SK-N-MC (cell line): ENCODE results near the gene DNAJC15.

Experiments used
- EZH2 ChIP-seq: fragments of 200-600 bp; sonication (generic); IDR thresholded peaks from one replicate; pipeline ENCODE4 v1.6.1; 2017; ENCODE audit warnings: antibody characterized with exemption
- FOXP2 ChIP-seq: optimal IDR thresholded peaks from 2 replicates; pipeline ENCODE3; 2011; ENCODE audit warnings: mild to moderate bottlenecking, moderate library complexity; ENCODE audit not compliant: insufficient read depth; ENCODE audit errors: extremely low read length, control extremely low read depth
- POLR2AphosphoS5 ChIP-seq: IDR thresholded peaks from 2 replicates; pipeline ENCODE4 v1.6.1; 2012; ENCODE audit warnings: mild to moderate bottlenecking, low read depth, low read length, borderline replicate concordance

DNA sequence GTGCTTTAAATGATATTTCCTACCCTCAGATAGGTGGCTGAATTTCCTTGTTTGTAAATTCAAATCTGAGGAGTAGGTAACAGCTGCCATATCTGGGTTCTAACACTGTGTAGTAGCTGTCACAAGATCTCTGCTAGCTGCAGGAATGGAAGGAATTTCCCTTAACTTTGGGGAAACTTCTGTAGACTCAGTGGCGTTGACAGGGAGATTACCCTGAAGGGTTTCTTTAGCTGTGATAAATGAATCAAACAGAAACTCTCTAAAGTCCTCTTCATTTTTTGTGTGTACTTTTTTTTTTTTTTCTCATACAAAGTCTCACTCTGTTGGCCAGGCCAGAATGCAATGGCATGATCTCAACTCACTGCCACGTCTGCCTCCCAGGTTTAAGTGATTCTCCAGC, 26.0 kb upstream of the DNAJC15 start:
- TF ChIP-seq POLR2AphosphoS5 = no peak
- no peak for TF ChIP-seq FOXP2
- TF ChIP-seq EZH2 = no peak
